GM18511 (cell line): ENCODE measurements around the gene PDGFC.

Experiments used
- ATAC-seq: cut with Tn5 transposase; IDR thresholded peaks from one replicate; pipeline ENCODE4 v1.9.1; 2021; ENCODE audit warnings: mild to moderate bottlenecking, moderate library complexity; ENCODE audit not compliant: unreplicated experiment

The PDGFC gene

GRCh38 chr4:156837625-156838345 is 133.8 kb downstream of the PDGFC start:
- no peak for ATAC-seq

- no peak for ATAC-seq
Observed at GRCh38 chr4:156832886-156833285, 138.7 kb downstream of the PDGFC start.

GRCh38 chr4:156830351-156830750 is 141.2 kb downstream of the PDGFC start:
- no peak for ATAC-seq

- no peak for ATAC-seq
Observed at GRCh38 chr4:156829201-156829873, 142.3 kb downstream of the PDGFC start.

GRCh38 chr4:156827519-156827918 is 144.1 kb downstream of the PDGFC start:
- no peak for ATAC-seq

- no peak for ATAC-seq
Observed at GRCh38 chr4:156825074-156825473, 146.5 kb downstream of the PDGFC start.

GRCh38 chr4:156824451-156825060 is 147.0 kb downstream of the PDGFC start:
- ATAC-seq, result no peak

- ATAC-seq, result no peak
Observed at GRCh38 chr4:156820931-156821330, 150.7 kb downstream of the PDGFC start.

- no peak for ATAC-seq
Observed at GRCh38 chr4:156816360-156816755, 155.2 kb downstream of the PDGFC start.

- ATAC-seq, result no peak
Observed at GRCh38 chr4:156815717-156816359, 155.8 kb downstream of the PDGFC start.

GRCh38 chr4:156811963-156812362 is 159.6 kb downstream of the PDGFC start:
- ATAC-seq, result no peak

GRCh38 chr4:156811286-156811685 is 160.3 kb downstream of the PDGFC start:
- no peak for ATAC-seq

- ATAC-seq, result no peak
Observed at GRCh38 chr4:156805696-156806095, 165.9 kb downstream of the PDGFC start.

GRCh38 chr4:156803056-156803455 is 168.5 kb downstream of the PDGFC start:
- ATAC-seq, result no peak

- peak; percentile 53 for ATAC-seq
Observed at GRCh38 chr4:156800463-156800862, 171.1 kb downstream of the PDGFC start.

GRCh38 chr4:156799121-156799589 is 172.4 kb downstream of the PDGFC start:
- no peak for ATAC-seq

GRCh38 chr4:156798438-156798837 is 173.2 kb downstream of the PDGFC start:
- ATAC-seq, result no peak

- ATAC-seq, result no peak
Observed at GRCh38 chr4:156797206-156797605, 174.4 kb downstream of the PDGFC start.

GRCh38 chr4:156795727-156796126 is 175.9 kb downstream of the PDGFC start:
- ATAC-seq, result no peak

GRCh38 chr4:156794863-156795262 is 176.7 kb downstream of the PDGFC start:
- no peak for ATAC-seq

GRCh38 chr4:156792462-156793085 is 179.0 kb downstream of the PDGFC start:
- no peak for ATAC-seq
